Measurements from ENCODE around the gene HLCS. TPM values are rescaled to one million over a fixed set of nuclear protein-coding genes. Genes with fewer than 3 reads are reported as not detected.

HLCS gene
- total RNA-seq, 1 experiment from 2014 or later = 24.4 TPM

GRCh38 chr21:36915696-36916245 lies 50.7 kb downstream of the HLCS start:
- no peak for DNase-seq (ENCODE audit: low read depth)

- no peak for DNase-seq (ENCODE audit: low read depth)
Observed at GRCh38 chr21:36915014-36915695, 51.3 kb downstream of the HLCS start.

- no peak for DNase-seq (ENCODE audit: low read depth)
Observed at GRCh38 chr21:36914244-36915013, 52.0 kb downstream of the HLCS start.

GRCh38 chr21:36913247-36914169 lies 53.0 kb downstream of the HLCS start:
- DNase-seq (ENCODE audit: low read depth) = no peak

- no peak for DNase-seq (ENCODE audit: low read depth)
Observed at GRCh38 chr21:36910581-36911307, 55.7 kb downstream of the HLCS start.

- peak; percentile 96 for DNase-seq (ENCODE audit: low read depth)
Observed at GRCh38 chr21:36909901-36910561, 56.4 kb downstream of the HLCS start.

- no peak for DNase-seq (ENCODE audit: low read depth)
Observed at GRCh38 chr21:36909423-36909822, 57.0 kb downstream of the HLCS start.

- DNase-seq (ENCODE audit: low read depth) = peak; percentile 31
Observed at GRCh38 chr21:36908260-36908908, 58.1 kb downstream of the HLCS start.

GRCh38 chr21:36904093-36904666 lies 62.3 kb downstream of the HLCS start:
- no peak for DNase-seq (ENCODE audit: low read depth)

- peak; percentile 38 for DNase-seq (ENCODE audit: low read depth)
Observed at GRCh38 chr21:36902793-36903192, 63.7 kb downstream of the HLCS start.

GRCh38 chr21:36902331-36902730 lies 64.1 kb downstream of the HLCS start:
- DNase-seq (ENCODE audit: low read depth) = no peak

- DNase-seq (ENCODE audit: low read depth) = no peak
Observed at GRCh38 chr21:36901575-36901974, 64.9 kb downstream of the HLCS start.

- no peak for DNase-seq (ENCODE audit: low read depth)
Observed at GRCh38 chr21:36893581-36893980, 72.9 kb downstream of the HLCS start.

- DNase-seq (ENCODE audit: low read depth) = no peak
Observed at GRCh38 chr21:36892201-36892600, 74.3 kb downstream of the HLCS start.

- DNase-seq (ENCODE audit: low read depth) = no peak
Observed at GRCh38 chr21:36891692-36892091, 74.8 kb downstream of the HLCS start.

- no peak for DNase-seq (ENCODE audit: low read depth)
Observed at GRCh38 chr21:36891121-36891520, 75.3 kb downstream of the HLCS start.

GRCh38 chr21:36890086-36890485 lies 76.4 kb downstream of the HLCS start:
- DNase-seq (ENCODE audit: low read depth) = no peak

GRCh38 chr21:36889401-36889800 lies 77.1 kb downstream of the HLCS start:
- no peak for DNase-seq (ENCODE audit: low read depth)

GRCh38 chr21:36888466-36888865 lies 78.0 kb downstream of the HLCS start:
- no peak for DNase-seq (ENCODE audit: low read depth)
